Posterior vena cava (tissue), 2 donors: ENCODE measurements around the gene B4GALT3. TPM values are rescaled to one million over a fixed set of nuclear protein-coding genes. Genes with fewer than 3 reads are reported as not detected.
A peak's percentile ranks its signal among the peaks of the same experiment; 100 is the strongest.

Experiments used
- DNase-seq: peaks from one replicate; pipeline ENCODE4 v3.0.0-alpha.2; 2020; ENCODE audit warnings: low spot score
- intact Hi-C, 2 donors: fragments of 100-400 bp; cut with DNase I; formaldehyde crosslinking; loops; one replicate each; pipeline versions ENCODE4 v1.14.1 to v1.14.2; 2022 to 2023
- microRNA-seq, 2 donors: library from miRNA; unstranded; fragments of <30 nt; microRNA quantifications; one replicate each; pipeline ENCODE4 v1.2.0, GENCODE V29; 2020 to 2021; ENCODE audit warnings: borderline microRNAs expressed in 2 of 2
- total RNA-seq, 2 donors: library from RNA; stranded (reverse); fragmentation: NEBNext Ultra II Directional; extraction: Animal tissue kit (Norgen Biotek cat#: 25700); gene quantifications; one replicate each; pipeline ENCODE4 v1.2.1, GENCODE V29; 2021
- donor health status: DM: yes; HTN: yes; CAD: no.
- donor health status: DM: yes; HTN: yes; CAD: no.

B4GALT3 gene
- total RNA-seq, 2 donors from 2014 or later: 12.7 to 17.3 TPM

DNA sequence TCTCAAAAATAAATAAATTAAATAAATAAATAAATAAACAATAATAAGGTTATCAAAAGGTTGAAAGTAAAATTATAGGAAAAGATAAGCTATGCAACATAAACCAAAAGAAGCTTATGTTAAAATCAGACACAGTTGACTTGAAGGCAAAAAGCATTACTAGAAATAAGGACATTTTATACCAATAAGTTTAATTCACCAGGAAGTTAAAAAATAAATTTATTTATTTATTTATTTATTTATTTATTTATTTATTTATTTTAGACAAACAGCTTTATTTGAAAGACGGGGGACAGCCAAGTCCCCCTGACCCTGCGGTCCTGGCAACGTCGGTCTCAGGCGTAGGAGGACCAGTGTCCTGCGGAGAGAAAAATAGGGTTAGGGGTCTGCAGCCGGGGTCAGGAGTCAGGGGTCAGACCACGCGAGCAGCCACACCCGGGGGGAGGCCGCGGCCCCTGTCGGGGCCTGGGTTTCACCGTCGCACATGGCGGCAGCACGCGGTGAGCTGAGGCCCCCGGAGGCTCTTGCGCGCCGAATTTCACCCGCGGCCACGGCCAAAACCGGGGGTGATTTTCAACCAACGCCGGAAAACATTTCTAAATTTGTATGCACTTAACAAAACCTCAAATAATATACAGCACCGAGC, 36.4 kb downstream of the B4GALT3 start:
- no peak for DNase-seq
- intact Hi-C loops: no loop called here

DNA sequence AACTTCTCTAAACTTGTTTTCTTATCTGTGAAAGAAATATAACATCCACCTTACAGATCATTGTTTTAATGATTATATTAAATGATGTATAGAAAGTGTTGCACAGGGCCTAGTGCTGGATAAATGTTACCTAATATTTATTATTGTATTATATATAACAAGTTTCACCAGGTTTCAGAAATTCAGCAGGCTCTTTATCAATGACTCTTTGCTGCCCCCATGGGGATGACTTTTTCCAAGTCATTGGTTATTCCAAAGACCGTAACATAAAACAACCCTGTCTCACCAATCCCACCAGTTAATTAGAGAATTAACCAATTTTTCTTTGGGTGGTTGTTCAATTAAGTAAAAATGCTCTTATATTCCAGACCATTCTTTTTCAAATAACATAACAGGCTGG, 37.5 kb downstream of the B4GALT3 start:
- intact Hi-C loops: no loop called here

DNA sequence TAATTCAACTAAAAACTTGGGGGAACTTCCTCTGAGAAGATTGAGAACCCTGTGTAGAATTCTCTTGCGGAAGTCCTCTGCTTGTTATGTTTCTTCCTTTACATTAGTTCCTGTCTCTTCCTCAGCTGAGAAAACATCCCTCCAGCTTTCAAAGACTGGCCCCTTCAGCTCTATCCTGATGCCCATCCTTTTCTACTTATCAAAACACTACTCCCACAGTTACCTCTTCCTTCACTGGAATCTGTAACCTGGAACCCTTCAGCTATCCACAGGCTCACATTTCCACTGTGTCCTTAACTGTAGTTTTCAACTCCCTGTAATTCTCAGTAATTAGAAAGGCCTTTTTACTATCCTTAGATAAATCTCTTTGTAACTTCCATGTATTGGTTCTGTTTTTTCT, 38.9 kb downstream of the B4GALT3 start:
- intact Hi-C loops: no loop called here
- DNase-seq: no peak

More for the DNA sequence above, 37.5 kb downstream of the B4GALT3 start:
- DNase-seq: no peak

DNA sequence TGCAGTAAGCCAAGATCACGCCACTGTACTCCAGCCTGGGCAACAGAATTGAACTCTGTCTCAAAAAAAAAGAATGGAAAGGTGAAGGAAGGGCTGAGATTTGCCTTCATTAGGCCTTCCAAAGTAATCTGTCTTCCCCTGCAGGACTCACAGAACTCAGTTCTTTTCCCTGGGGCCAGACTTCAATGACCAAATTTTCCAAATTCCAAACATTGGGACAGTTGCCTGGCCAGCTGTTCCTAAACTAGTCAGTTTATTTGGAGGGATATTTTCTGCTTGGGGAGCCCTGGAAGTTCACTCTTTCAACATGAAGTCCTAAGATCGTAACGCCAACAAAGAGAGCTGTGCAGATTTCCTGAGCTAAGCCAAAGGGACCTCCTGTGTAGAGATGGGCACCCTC, 39.4 kb downstream of the B4GALT3 start:
- no peak for DNase-seq
- intact Hi-C loops: no loop called here

DNA sequence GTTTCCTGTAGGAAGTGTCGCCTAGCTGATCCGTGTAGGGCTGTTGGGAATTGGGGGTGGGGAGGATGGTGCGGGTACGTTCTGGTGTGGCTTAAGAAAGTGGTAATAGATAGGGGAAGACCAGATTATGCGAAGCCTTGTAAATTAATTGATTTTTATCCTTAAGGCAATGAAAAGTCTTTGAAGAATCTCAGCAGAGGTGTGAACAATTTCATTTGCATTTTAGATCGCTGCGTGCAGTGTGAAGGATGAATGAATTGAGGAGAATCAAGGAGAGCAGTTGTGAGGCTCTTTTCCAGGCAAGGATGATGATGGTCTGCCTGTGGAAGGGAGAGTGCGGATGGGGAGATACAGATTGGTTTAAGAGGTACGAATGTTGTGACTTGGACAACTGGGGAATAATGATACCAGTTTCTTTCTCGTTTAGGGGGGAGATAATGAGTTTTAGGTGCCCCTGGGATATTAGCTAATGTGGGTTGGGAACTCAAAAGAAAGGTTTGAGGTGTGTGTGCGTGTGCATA, 44.0 kb downstream of the B4GALT3 start:
- intact Hi-C loops: no loop called here
- no peak for DNase-seq

DNA sequence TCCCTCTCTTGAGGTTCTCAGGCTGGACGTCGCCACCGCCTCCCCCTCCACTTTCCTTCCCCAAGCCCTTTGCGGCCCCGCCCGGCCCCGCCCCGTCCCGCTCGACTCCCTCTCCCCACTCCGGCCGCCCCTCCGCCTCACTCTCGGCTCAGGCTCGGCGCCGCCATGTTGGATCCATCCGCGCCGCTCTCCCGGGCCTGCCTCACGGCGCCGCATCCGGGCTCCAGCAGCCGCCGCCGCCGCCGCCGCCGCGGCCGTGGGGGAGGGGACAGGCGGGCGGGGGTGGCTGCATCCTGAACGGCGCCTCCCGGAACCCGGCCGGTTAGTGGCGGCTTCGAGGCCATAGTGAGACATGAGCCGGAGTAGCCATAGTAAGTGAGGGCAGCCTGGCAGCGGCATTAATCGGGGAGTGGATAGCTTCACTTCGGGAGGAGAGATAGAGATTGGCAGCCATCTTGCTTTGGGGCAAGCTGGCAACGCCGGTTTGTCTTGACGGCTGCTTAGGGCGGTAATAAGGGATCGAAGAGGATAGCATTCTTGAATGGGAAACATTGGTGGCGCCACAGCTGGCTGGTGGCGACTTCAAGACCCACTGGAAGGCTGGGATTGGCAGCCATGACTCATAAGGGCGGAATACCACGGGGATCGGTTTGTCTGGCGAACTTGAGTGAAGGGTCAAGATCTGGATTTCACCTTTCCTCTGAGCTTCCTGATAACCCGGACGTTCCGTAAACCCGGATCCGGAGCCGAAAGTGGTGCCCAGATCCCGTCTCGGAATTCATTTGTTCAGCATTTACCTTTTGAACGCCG, 44.7 kb downstream of the B4GALT3 start, which contains the start of gene DEDD:
DEDD (minus strand) TSS at position 258 of the 810 bp plus-strand sequence. CDS start 8,205 bp downstream, outside the sequence.
- intact Hi-C loops: no loop called here
- DNase-seq: peak; percentile 98

DNA sequence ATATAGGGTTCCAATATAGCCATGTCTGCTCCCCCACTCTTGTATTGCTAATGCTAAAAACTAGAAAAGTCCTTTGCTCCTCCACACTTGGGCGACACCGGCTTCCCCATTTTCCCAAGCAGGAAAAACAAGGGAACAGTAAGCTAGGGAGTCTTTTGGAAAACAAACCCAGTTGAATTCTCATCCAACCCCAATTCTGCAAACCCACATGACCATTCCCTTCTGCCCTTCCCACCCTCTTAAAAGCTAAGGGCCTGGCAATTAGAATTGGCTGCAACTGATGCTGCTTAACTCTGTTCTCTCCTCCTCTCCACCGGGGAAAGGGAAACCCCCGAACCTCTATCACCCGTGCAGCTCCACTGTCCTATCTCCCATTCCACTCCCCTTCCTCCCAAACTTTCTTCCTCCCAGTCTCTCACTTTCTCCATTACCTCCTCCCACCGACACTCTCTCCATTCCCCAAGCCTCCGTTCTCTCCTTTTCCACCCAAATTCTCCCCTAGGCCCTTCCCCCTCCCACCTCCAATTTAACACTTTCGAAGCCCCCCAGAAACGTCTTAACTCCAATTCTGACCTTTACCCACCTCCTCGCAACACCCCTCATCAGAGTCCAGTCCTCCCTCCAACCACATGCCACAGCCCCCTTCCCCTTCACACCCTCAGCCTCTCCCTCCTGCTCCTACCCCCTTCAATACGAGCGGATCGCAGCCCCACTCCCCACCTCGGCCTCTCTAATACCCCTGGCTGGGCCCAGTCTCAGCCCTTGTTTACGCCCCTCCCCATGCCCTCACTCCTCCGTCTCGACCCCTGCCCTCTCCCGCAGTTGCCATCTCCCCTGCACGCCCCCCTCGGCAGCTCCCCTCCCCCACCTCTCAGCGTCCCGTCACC, 45.5 kb downstream of the B4GALT3 start:
- intact Hi-C loops: no loop called here
- no peak for DNase-seq

DNA sequence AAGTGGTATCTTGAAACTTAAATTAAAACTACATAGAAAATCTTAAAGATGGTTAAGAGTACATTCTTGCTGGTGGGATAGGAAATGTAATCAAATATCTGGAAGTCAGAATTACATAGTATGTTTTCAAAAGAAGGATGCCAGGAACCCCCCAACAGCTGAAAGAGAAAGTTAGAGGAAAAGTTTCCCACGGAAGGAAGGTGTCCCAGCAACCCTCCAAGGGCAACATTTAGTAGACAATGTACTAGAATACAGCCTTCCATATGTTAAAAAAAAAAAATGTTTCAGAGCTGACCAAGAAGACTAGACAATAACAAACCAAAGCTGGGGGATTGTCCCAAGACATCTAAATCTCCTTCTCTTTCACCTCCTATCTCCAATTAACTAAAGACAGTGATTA, 47.0 kb downstream of the B4GALT3 start:
- intact Hi-C loops: no loop called here
- no peak for DNase-seq

DNA sequence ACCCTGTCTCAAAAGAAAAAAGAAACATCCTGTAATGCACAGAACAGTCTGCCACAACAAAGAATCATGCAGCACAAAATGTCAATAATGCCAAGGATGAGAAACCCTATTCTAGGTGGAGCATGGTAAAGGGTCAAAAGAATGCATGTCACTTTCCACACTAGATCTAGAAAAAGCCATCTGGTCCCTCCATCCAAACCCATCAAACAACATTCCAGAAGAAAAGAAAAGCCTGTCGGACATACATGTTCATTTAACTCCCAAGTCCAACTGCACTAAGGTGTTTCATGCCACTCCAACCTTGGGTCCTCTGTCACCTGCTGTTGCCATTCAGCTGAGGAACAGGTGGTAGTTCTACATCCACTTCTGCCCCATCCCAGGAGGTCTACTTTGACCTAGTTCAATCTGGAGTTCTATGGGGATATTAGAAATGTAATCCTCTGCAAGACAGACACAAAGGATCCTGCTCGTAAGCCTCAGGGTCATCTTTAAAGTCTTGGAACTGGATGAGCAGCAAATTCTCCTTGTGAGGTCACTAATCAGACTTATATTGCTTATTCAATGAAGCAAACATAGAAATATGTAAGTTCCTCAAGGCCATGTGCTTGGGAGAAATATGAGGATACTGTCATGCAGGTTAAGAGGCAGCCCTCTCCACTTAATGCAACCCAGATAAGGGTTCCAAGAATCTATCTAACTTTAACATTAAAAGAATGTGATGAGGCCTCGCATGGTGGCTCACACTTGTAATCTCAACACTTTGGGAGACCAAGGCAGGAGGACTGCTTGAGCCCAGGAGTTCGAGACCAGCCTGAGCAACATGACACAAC, 48.5 kb downstream of the B4GALT3 start:
- DNase-seq: no peak
- intact Hi-C loops: no loop called here

DNA sequence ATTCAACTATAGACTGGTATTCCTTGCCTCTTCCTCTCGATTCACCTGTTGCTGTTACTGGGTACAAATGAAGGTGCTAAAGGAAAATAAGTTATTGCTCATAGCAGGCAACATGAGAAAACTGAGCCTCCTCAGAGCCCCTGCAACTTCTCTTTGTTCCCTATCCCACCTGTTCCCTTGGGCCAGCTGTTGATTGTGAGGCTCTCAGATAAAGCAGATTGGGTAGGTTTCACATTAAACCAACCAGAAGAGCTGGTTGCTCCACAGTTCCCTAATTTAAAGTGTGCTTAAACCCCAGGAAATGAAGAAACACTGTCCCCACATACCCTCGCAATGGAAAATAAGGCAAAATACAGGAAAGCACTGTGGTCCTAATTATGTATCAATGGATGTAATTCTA, 49.7 kb downstream of the B4GALT3 start:
- DNase-seq: no peak
- intact Hi-C loops: no loop called here

DNA sequence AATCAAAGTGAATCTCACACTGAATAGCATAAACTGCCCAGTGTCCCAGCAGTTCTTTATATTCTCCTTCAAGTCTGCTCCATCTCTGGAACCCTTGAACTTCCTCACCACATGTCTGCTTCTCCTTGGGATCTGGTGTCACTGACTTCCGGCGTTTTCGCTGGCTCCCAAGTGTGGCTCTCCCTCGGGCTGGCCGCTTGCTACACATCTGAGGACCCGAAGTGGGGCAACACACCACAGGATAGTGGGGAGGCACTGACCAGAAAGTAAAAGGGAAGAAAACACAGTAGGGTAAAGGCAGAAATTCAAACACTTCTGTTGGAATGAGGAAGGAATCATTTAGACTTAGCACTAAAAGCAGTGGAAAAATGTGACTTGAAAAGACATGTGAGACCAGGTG, 54.3 kb downstream of the B4GALT3 start:
- DNase-seq: no peak
- intact Hi-C loops: no loop called here

DNA sequence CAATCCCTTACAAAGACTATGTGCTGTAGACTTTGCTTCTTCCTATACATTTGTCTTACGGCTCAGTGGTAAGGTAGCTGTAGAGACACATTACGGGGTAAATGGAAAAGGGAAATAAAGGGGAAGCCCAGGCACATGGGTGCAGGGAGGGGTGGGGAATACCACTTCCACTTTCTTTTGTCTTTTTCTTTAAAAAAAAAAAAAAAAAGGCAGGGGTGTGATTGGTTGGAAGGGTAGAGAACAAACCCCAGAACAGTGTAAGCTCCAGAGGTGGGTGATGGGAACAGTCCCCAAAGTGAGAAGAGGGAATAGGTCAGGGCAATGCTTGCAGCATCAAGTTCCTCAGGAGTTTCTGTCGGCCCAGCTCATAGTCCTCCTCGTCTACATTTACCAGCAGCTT, 55.5 kb downstream of the B4GALT3 start:
- no peak for DNase-seq
- intact Hi-C loops: no loop called here

Small RNA genes lying within 50 kb of the gene (microRNA-seq; reads per million reads assigned to microRNA genes)
- 1.6 to 2.1 reads per million in 2 donors for gene MIR5187

Other genes with a start within 250 kb of the B4GALT3 start
- not detected for gene ITLN2, start 222.7 kb downstream of the B4GALT3 start, total RNA-seq
- 10 to 100 TPM; 16.0 to 17.3 TPM for gene F11R, start 156.4 kb downstream of the B4GALT3 start, total RNA-seq
- 10 to 100 TPM in 1 of 2 donors, 1 to 10 TPM in 1; 4.5 to 12.5 TPM for gene TSTD1, start 138.5 kb downstream of the B4GALT3 start, total RNA-seq
- 10 to 100 TPM; 33.5 to 40.0 TPM for gene USF1, start 131.5 kb downstream of the B4GALT3 start, total RNA-seq
- gene ARHGAP30, start 107.6 kb downstream of the B4GALT3 start, total RNA-seq: 10 to 100 TPM; 10.5 to 15.2 TPM
- gene NECTIN4, start 87.9 kb downstream of the B4GALT3 start, total RNA-seq: under 1 TPM in 1 of 2 donors, not detected in 1; 0.19 TPM
- gene KLHDC9, start 79.1 kb downstream of the B4GALT3 start, total RNA-seq: 1 to 10 TPM; 2.4 to 4.2 TPM
- 10 to 100 TPM; 35.8 to 43.6 TPM for gene PFDN2, start 59.5 kb downstream of the B4GALT3 start, total RNA-seq
- gene NIT1, start 59.4 kb downstream of the B4GALT3 start, total RNA-seq: 10 to 100 TPM; 23.7 to 29.6 TPM
- 10 to 100 TPM; 32.1 to 35.8 TPM for gene DEDD, start 44.8 kb downstream of the B4GALT3 start, total RNA-seq
- 10 to 100 TPM; 54.8 to 63.0 TPM for gene UFC1, start 23.5 kb downstream of the B4GALT3 start, total RNA-seq
- 10 to 100 TPM; 12.9 to 20.8 TPM for gene USP21, start 18.0 kb downstream of the B4GALT3 start, total RNA-seq
- 10 to 100 TPM; 15.0 to 16.8 TPM for gene PPOX, start 11.1 kb downstream of the B4GALT3 start, total RNA-seq
- gene ADAMTS4, start 21.5 kb upstream of the B4GALT3 start, total RNA-seq: 100 to 1,000 TPM in 1 of 2 donors, 10 to 100 TPM in 1; 28.0 to 125 TPM
- 10 to 100 TPM; 54.3 to 57.9 TPM for gene NDUFS2, start 24.9 kb upstream of the B4GALT3 start, total RNA-seq
- gene FCER1G, start 37.8 kb upstream of the B4GALT3 start, total RNA-seq: 100 to 1,000 TPM in 1 of 2 donors, 10 to 100 TPM in 1; 40.4 to 101 TPM
- gene APOA2, start 46.1 kb upstream of the B4GALT3 start, total RNA-seq: not detected
- 10 to 100 TPM; 13.4 to 15.0 TPM for gene TOMM40L, start 48.6 kb upstream of the B4GALT3 start, total RNA-seq
- not detected for gene NR1I3, start 60.7 kb upstream of the B4GALT3 start, total RNA-seq
- gene PCP4L1, start 81.2 kb upstream of the B4GALT3 start, total RNA-seq: 1 to 10 TPM; 3.0 to 4.6 TPM
- gene MPZ, start 132.5 kb upstream of the B4GALT3 start, total RNA-seq: 1 to 10 TPM; 1.3 to 1.5 TPM
- gene SDHC, start 136.9 kb upstream of the B4GALT3 start, total RNA-seq: 100 to 1,000 TPM; 119 to 123 TPM
- gene CFAP126, start 190.4 kb upstream of the B4GALT3 start, total RNA-seq: not detected